HCT116 (cell line): ENCODE measurements around the gene ISCU.

ENCODE experiments used
- CTCF ChIP-seq, 3 experiments: fragments of 200-600 bp in 1 of 3; sonication (generic) in 1 of 3; IDR thresholded peaks in 2 of 3; conservative IDR thresholded peaks in 1 of 3; 2 replicates each; pipeline ENCODE4 v1.5.1; 2012 to 2017; ENCODE audit warnings: low read depth in 2 of 3, low read length in 2 of 3, antibody characterized with exemption in 1 of 3, borderline replicate concordance in 1 of 3, control low read depth in 1 of 3, mild to moderate bottlenecking in 1 of 3, mixed read lengths in 1 of 3, mixed run types in 1 of 3, moderate library complexity in 1 of 3; ENCODE audit not compliant: insufficient read depth in 1 of 3
- ELF1 ChIP-seq: IDR thresholded peaks from 2 replicates; pipeline ENCODE4 v1.6.1; 2012; ENCODE audit warnings: low read depth, borderline replicate concordance
- EZH2 ChIP-seq: fragments of 200-600 bp; sonication (generic); IDR thresholded peaks from 2 replicates; pipeline ENCODE4 v1.6.1; 2017; ENCODE audit warnings: antibody characterized with exemption, mixed run types
- MAX ChIP-seq: IDR thresholded peaks from 2 replicates; pipeline ENCODE4 v1.6.1; 2012
- POLR2A ChIP-seq: IDR thresholded peaks from 2 replicates; pipeline ENCODE4 v1.7.0; 2011; ENCODE audit warnings: borderline replicate concordance; ENCODE audit not compliant: insufficient read depth, insufficient read length; ENCODE audit errors: extremely low read depth
- ZNF274 ChIP-seq: fragments of 200-500 bp; sonication (Bioruptor generic); IDR thresholded peaks from 2 replicates; pipeline ENCODE4 v1.6.1; 2014; ENCODE audit warnings: mild to moderate bottlenecking, low read depth, low read length, inconsistent platforms

- TF ChIP-seq POLR2A (no peak), EZH2 (no peak), CTCF (IDR thresholded peaks at IDR 0.05 in 2 of 3, conservative IDR thresholded peaks at IDR 0.05 in 1 of 3; ENCODE audit: borderline replicate concordance in 1 of 3, insufficient read depth in 1 of 3, low read depth in 2 of 3, low read length in 2 of 3) (no peak), MAX (no peak), ELF1 (no peak), ZNF274 (no peak)
Observed at GRCh38 chr12:108616359-108616758, 54.0 kb downstream of the ISCU start.
